Measurements from ENCODE around the gene BTNL3. TPM values are rescaled to one million over a fixed set of nuclear protein-coding genes. Genes with fewer than 3 reads are reported as not detected.

Gene BTNL3
- not detected for total RNA-seq

GRCh38 chr5:180988592-180988991, at the start of gene BTNL3:
Gene BTNL3 (plus strand): TSS chr5:180988846. CDS start chr5:180989029, 183 bp downstream.
- DNase-seq, result no peak
- Mint-ChIP-seq H3K27ac (no peak within 1 kb of the TSS), H3K4me3 (no peak within 1 kb of the TSS), H3K9me3 (peaks cover 2% of the 10 kb centered on the region), H3K27me3 (ENCODE audit: low read depth) (peaks cover 26% of the 10 kb centered on the region), H3K4me1 (ENCODE audit: low read depth) (no peaks in the 10 kb centered on the region), H3K36me3 (ENCODE audit: low read depth) (no peaks in the 10 kb centered on the region)
- CTCF ChIA-PET, result no interaction called here
- intact Hi-C loops (cut with micrococcal nuclease), result no loop called here

- H3K4me1 Mint-ChIP-seq (ENCODE audit: low read depth), result no peaks in the 10 kb centered on the region
- CTCF ChIA-PET, result no interaction called here
- no peak for DNase-seq
- no peak overlapping the region for H3K27ac Mint-ChIP-seq
- no peak overlapping the region for H3K4me3 Mint-ChIP-seq
- H3K9me3 Mint-ChIP-seq, result no peaks in the 10 kb centered on the region
- H3K36me3 Mint-ChIP-seq (ENCODE audit: low read depth), result no peaks in the 10 kb centered on the region
- no peaks in the 10 kb centered on the region for H3K27me3 Mint-ChIP-seq (ENCODE audit: low read depth)
- intact Hi-C loops (cut with micrococcal nuclease), result no loop called here
These were observed 38.2 kb upstream of the BTNL3 start for GRCh38 chr5:180950291-180950949.

- CTCF ChIA-PET, result interaction anchor here (1.2 kb wide), 1 partner anchor 18 kb away, joined by 5 read pairs; no protein-coding TSS in a partner anchor
These were observed 29.0 kb upstream of the BTNL3 start for GRCh38 chr5:180959661-180960060.

GRCh38 chr5:180960209-180960608, 28.4 kb upstream of the BTNL3 start:
- Mint-ChIP-seq H3K27ac (no peak overlapping the region), H3K27me3 (ENCODE audit: low read depth) (peaks cover 4% of the 10 kb centered on the region), H3K4me3 (no peak overlapping the region), H3K4me1 (ENCODE audit: low read depth) (peaks cover 15% of the 10 kb centered on the region), H3K36me3 (ENCODE audit: low read depth) (no peaks in the 10 kb centered on the region), H3K9me3 (no peaks in the 10 kb centered on the region)
- CTCF ChIA-PET, result no interaction called here
- intact Hi-C loops (cut with micrococcal nuclease), result no loop called here
- no peak for DNase-seq

More at GRCh38 chr5:180959661-180960060, 29.0 kb upstream of the BTNL3 start:
- H3K27ac Mint-ChIP-seq, result no peak overlapping the region
- DNase-seq, result no peak
- peaks cover 4% of the 10 kb centered on the region for H3K27me3 Mint-ChIP-seq (ENCODE audit: low read depth)
- H3K4me3 Mint-ChIP-seq, result no peak overlapping the region
- H3K36me3 Mint-ChIP-seq (ENCODE audit: low read depth), result no peaks in the 10 kb centered on the region
- intact Hi-C loops (cut with micrococcal nuclease), result no loop called here
- H3K4me1 Mint-ChIP-seq (ENCODE audit: low read depth), result peaks cover 15% of the 10 kb centered on the region
- no peaks in the 10 kb centered on the region for H3K9me3 Mint-ChIP-seq

GRCh38 chr5:180969406-180969805, 19.2 kb upstream of the BTNL3 start:
- Mint-ChIP-seq H3K4me3 (no peak overlapping the region), H3K27ac (no peak overlapping the region), H3K9me3 (no peaks in the 10 kb centered on the region), H3K27me3 (ENCODE audit: low read depth) (no peaks in the 10 kb centered on the region), H3K36me3 (ENCODE audit: low read depth) (no peaks in the 10 kb centered on the region), H3K4me1 (ENCODE audit: low read depth) (no peaks in the 10 kb centered on the region)
- CTCF ChIA-PET, result no interaction called here
- DNase-seq, result no peak
- intact Hi-C loops (cut with micrococcal nuclease), result no loop called here

GRCh38 chr5:180970336-180970735, 18.3 kb upstream of the BTNL3 start:
- peaks cover 4% of the 10 kb centered on the region for H3K4me1 Mint-ChIP-seq (ENCODE audit: low read depth)
- CTCF ChIA-PET, result no interaction called here
- DNase-seq, result no peak
- no peak overlapping the region for H3K4me3 Mint-ChIP-seq
- no peaks in the 10 kb centered on the region for H3K9me3 Mint-ChIP-seq
- intact Hi-C loops (cut with micrococcal nuclease), result no loop called here
- no peaks in the 10 kb centered on the region for H3K36me3 Mint-ChIP-seq (ENCODE audit: low read depth)
- H3K27me3 Mint-ChIP-seq (ENCODE audit: low read depth), result no peaks in the 10 kb centered on the region
- H3K27ac Mint-ChIP-seq, result no peak overlapping the region

GRCh38 chr5:180970875-180971274, 17.8 kb upstream of the BTNL3 start:
- Mint-ChIP-seq H3K4me1 (ENCODE audit: low read depth) (peaks cover 9% of the 10 kb centered on the region), H3K9me3 (no peaks in the 10 kb centered on the region), H3K36me3 (ENCODE audit: low read depth) (no peaks in the 10 kb centered on the region), H3K27me3 (ENCODE audit: low read depth) (no peaks in the 10 kb centered on the region), H3K4me3 (no peak overlapping the region), H3K27ac (no peak overlapping the region)
- intact Hi-C loops (cut with micrococcal nuclease), result no loop called here
- CTCF ChIA-PET, result no interaction called here
- no peak for DNase-seq

GRCh38 chr5:180974612-180975315, 13.9 kb upstream of the BTNL3 start:
- Mint-ChIP-seq H3K27me3 (ENCODE audit: low read depth) (no peaks in the 10 kb centered on the region), H3K9me3 (no peaks in the 10 kb centered on the region), H3K27ac (peak overlapping the region; percentile 11), H3K4me1 (ENCODE audit: low read depth) (peaks cover 18% of the 10 kb centered on the region), H3K36me3 (ENCODE audit: low read depth) (no peaks in the 10 kb centered on the region), H3K4me3 (no peak overlapping the region)
- intact Hi-C loops (cut with micrococcal nuclease), result no loop called here
- no peak for DNase-seq
- CTCF ChIA-PET, result interaction anchor here (0.6 kb wide), 1 partner anchor 102 kb away, joined by 5 read pairs; no protein-coding TSS in a partner anchor

- H3K4me3 Mint-ChIP-seq, result no peak overlapping the region
- intact Hi-C loops (cut with micrococcal nuclease), result no loop called here
- H3K4me1 Mint-ChIP-seq (ENCODE audit: low read depth), result peaks cover 18% of the 10 kb centered on the region
- peak overlapping the region; percentile 11 for H3K27ac Mint-ChIP-seq
- no peaks in the 10 kb centered on the region for H3K36me3 Mint-ChIP-seq (ENCODE audit: low read depth)
- H3K9me3 Mint-ChIP-seq, result no peaks in the 10 kb centered on the region
- H3K27me3 Mint-ChIP-seq (ENCODE audit: low read depth), result no peaks in the 10 kb centered on the region
- CTCF ChIA-PET, result interaction anchor here (1.5 kb wide), 1 partner anchor 106 kb away, joined by 6 read pairs; no protein-coding TSS in a partner anchor
- peak; percentile 47 for DNase-seq
These were observed 13.3 kb upstream of the BTNL3 start for GRCh38 chr5:180975338-180975737.

GRCh38 chr5:180976518-180976917, 12.1 kb upstream of the BTNL3 start:
- CTCF ChIA-PET, result interaction anchor here (1.5 kb wide), 1 partner anchor 107 kb away, joined by 6 read pairs; no protein-coding TSS in a partner anchor
- no peaks in the 10 kb centered on the region for H3K36me3 Mint-ChIP-seq (ENCODE audit: low read depth)
- DNase-seq, result peak; percentile 41
- no peak overlapping the region for H3K4me3 Mint-ChIP-seq
- H3K9me3 Mint-ChIP-seq, result no peaks in the 10 kb centered on the region
- peaks cover 18% of the 10 kb centered on the region for H3K4me1 Mint-ChIP-seq (ENCODE audit: low read depth)
- no peaks in the 10 kb centered on the region for H3K27me3 Mint-ChIP-seq (ENCODE audit: low read depth)
- intact Hi-C loops (cut with micrococcal nuclease), result no loop called here
- peak overlapping the region; percentile 38 for H3K27ac Mint-ChIP-seq

- no peaks in the 10 kb centered on the region for H3K27me3 Mint-ChIP-seq (ENCODE audit: low read depth)
- no peaks in the 10 kb centered on the region for H3K9me3 Mint-ChIP-seq
- DNase-seq, result no peak
- no peak overlapping the region for H3K4me3 Mint-ChIP-seq
- peaks cover 18% of the 10 kb centered on the region for H3K4me1 Mint-ChIP-seq (ENCODE audit: low read depth)
- CTCF ChIA-PET, result interaction anchor here (1.0 kb wide), 1 partner anchor 19 kb away, joined by 5 read pairs; no protein-coding TSS in a partner anchor
- no peak overlapping the region for H3K27ac Mint-ChIP-seq
- H3K36me3 Mint-ChIP-seq (ENCODE audit: low read depth), result no peaks in the 10 kb centered on the region
- intact Hi-C loops (cut with micrococcal nuclease), result no loop called here
These were observed 10.8 kb upstream of the BTNL3 start for GRCh38 chr5:180977852-180978251.

GRCh38 chr5:180982008-180982741, 6.5 kb upstream of the BTNL3 start:
- DNase-seq, result no peak
- Mint-ChIP-seq H3K27ac (no peak overlapping the region), H3K4me3 (no peak overlapping the region), H3K4me1 (ENCODE audit: low read depth) (no peaks in the 10 kb centered on the region), H3K36me3 (ENCODE audit: low read depth) (no peaks in the 10 kb centered on the region), H3K9me3 (peaks cover 2% of the 10 kb centered on the region), H3K27me3 (ENCODE audit: low read depth) (peaks cover 10% of the 10 kb centered on the region)
- intact Hi-C loops (cut with micrococcal nuclease), result no loop called here
- CTCF ChIA-PET, result interaction anchor here (0.6 kb wide), 2 partner anchors 12 to 20 kb away, joined by 3 read pairs; no protein-coding TSS in a partner anchor

Data from activated naive CD4-positive, alpha-beta T cell treated with anti-CD3 and anti-CD28 coated beads for 36 hours (primary cell).